Measurements from ENCODE around the gene FASTK.

FASTK gene

DNA sequence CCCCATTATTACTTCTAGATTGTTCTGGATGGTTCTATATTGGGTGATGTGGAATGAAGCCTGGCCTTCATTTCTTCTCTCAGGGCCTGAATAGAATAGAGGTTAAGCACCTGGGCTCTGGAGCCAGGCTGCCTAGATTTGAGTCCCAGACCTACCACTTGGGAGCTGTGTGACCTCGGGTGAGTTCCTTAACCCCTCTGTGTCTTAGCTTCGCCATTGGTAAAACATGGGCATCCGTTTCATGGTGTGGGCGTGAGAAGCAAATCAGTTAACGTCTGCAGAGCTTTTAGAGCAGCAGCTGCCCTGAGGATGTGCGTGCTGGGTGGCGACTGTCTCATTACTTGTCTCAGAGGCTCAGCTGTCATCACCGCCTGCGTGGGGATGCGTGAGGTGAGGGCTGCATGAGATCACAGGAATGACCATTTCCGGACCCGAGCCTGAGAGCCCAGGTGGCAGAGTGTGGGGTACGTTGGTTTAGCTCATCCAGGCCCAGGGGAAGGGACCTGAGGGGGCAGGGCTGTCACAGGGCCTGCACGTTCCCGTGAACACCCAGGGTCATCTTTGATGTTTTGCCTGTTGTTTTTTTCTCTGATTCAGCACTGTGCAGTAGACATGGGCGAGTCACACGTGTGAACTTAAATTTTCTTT lies 15.3 kb upstream of the FASTK start:
- H3K36me3 ChIP-seq (replicated peaks): peaks cover 3% of the 10 kb centered on the region
- TF ChIP-seq CTCF (IDR thresholded peaks at IDR 0.05; ENCODE audit: low read depth, low read length, missing control alignments): no peak

DNA sequence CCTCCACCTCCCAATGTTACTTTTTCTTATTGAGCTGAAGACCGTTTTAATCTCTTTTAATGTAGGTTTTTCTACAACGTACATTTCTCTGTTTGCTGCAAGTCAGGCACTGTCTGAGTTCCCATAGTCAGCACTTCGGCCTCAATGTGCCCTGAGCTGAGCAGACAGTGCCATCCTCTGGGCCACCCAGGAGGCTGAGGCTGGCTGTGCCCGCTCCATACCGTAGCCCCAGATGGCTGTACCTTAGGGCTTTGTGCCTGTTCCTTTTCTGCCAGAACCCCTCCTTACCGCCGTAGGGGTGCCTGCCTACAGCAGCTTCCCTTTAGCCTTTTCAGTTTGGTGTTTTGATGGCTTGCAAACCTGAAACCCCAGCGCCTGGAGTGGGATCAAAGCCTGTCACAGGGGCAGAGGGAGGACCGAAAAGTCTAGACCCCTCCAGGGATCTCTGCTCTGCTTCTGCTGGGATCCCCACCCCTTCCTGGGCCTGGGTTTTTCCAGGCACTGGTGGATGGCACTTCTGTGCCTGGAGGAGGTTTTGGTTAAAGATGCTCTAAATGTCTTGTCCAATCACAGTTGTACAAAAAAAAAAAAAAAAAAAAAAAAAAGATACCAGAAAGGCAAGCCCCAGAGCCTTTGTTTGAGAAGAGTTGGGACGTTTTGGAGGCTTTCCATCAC lies 14.7 kb upstream of the FASTK start:
- Histone ChIP-seq H3K4me3 (ENCODE audit: low read depth, low read length) (no peak overlapping the region), H3K36me3 (replicated peaks) (peaks cover 3% of the 10 kb centered on the region), H3K27me3 (replicated peaks) (no peaks in the 10 kb centered on the region), H3K27ac (no peak overlapping the region)
- TF ChIP-seq CTCF (IDR thresholded peaks at IDR 0.05; ENCODE audit: low read depth, low read length, missing control alignments): no peak
- in situ Hi-C loops (cut with HindIII; ENCODE audit: low pct_ligation_motif_present, low sequenced_read_pairs): no loop called here
- DNase-seq: no peak

More for the DNA sequence above, 15.3 kb upstream of the FASTK start:
- in situ Hi-C loops (cut with HindIII; ENCODE audit: low pct_ligation_motif_present, low sequenced_read_pairs): no loop called here
- H3K4me3 ChIP-seq (ENCODE audit: low read depth, low read length): no peak overlapping the region
- H3K27me3 ChIP-seq (replicated peaks): no peaks in the 10 kb centered on the region
- DNase-seq: no peak
- H3K27ac ChIP-seq: no peak overlapping the region

- DNase-seq: no peak
- in situ Hi-C loops (cut with HindIII; ENCODE audit: low pct_ligation_motif_present, low sequenced_read_pairs): no loop called here
- H3K4me3 ChIP-seq (ENCODE audit: low read depth, low read length): no peak overlapping the region
- H3K27ac ChIP-seq: no peak overlapping the region
- TF ChIP-seq CTCF (IDR thresholded peaks at IDR 0.05; ENCODE audit: low read depth, low read length, missing control alignments): no peak
- H3K27me3 ChIP-seq (replicated peaks): no peaks in the 10 kb centered on the region
- peaks cover 3% of the 10 kb centered on the region for H3K36me3 ChIP-seq (replicated peaks)
Observed at GRCh38 chr7:151094675-151095074, 14.1 kb upstream of the FASTK start.

DNA sequence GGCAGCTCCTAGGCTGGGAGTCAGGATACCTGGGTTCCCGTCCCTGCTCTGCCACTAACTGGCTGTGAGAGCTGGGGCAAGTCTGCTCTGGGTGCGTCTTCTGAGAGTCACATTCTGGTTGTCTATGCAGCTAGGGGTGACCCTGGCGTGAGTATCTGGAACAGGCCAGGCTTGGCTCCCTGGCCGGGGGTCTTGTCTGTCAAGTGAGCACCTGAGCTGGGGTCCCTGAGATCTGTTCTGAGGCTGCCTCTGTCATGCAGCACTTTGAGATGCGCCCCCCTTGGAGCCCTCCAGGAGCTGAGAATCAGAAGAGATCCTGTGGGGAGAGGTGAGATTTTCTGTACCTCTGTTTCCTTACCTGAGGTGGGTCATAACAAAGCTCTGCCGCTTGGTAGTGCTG lies 13.1 kb upstream of the FASTK start:
- DNase-seq: no peak
- Histone ChIP-seq H3K4me3 (ENCODE audit: low read depth, low read length) (no peak overlapping the region), H3K27me3 (replicated peaks) (no peaks in the 10 kb centered on the region), H3K36me3 (replicated peaks) (peaks cover 3% of the 10 kb centered on the region), H3K27ac (no peak overlapping the region)
- TF ChIP-seq CTCF (IDR thresholded peaks at IDR 0.05; ENCODE audit: low read depth, low read length, missing control alignments): no peak
- in situ Hi-C loops (cut with HindIII; ENCODE audit: low pct_ligation_motif_present, low sequenced_read_pairs): no loop called here

DNA sequence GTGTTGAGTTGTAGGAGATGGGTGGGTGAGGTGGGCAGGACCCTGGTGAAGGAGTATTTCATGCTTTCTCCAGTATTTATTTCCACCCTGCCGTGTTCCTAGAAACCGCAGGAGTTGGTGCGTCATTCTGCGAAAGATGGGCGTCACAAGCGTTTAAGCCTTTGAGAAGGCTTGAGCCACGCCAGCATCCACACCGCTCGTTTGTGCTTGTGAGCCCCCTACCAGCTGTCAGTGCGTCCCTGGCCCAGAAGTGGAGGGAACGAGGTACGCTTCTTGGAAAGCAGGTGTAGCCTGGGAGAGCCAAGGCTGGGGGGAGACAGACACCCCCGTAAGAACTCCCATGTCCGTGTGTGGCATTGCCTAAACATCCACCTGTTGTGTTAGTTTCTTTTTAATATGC lies 11.4 kb upstream of the FASTK start:
- Histone ChIP-seq H3K36me3 (replicated peaks) (peaks cover 3% of the 10 kb centered on the region), H3K27me3 (replicated peaks) (no peaks in the 10 kb centered on the region), H3K4me3 (ENCODE audit: low read depth, low read length) (no peak overlapping the region), H3K27ac (no peak overlapping the region)
- DNase-seq: no peak
- in situ Hi-C loops (cut with HindIII; ENCODE audit: low pct_ligation_motif_present, low sequenced_read_pairs): no loop called here
- no peak for TF ChIP-seq CTCF (IDR thresholded peaks at IDR 0.05; ENCODE audit: low read depth, low read length, missing control alignments)
